Trophoblast cell (in vitro differentiated cells and primary cell): ENCODE measurements around the gene LDAH.

Experiments
- DNase-seq, 2 donors: peaks; one replicate each; pipeline ENCODE4 v3.0.0-alpha.2; 2016
- H2AFZ ChIP-seq: 2 replicates; pipeline ENCODE4 v1.6.1; 2013; ENCODE audit warnings: low read length, moderate library complexity, mild to moderate bottlenecking; ENCODE audit not compliant: insufficient read depth, poor library complexity
- H2AK5ac ChIP-seq: 2 replicates; pipeline ENCODE4 v1.6.1; 2013; ENCODE audit warnings: mild to moderate bottlenecking, low read length
- H2BK120ac ChIP-seq: 2 replicates; pipeline ENCODE4 v1.6.1; 2013; ENCODE audit warnings: low read length, mild to moderate bottlenecking, moderate library complexity; ENCODE audit not compliant: insufficient read depth, poor library complexity
- H2BK12ac ChIP-seq: 2 replicates; pipeline ENCODE4 v1.6.1; 2013; ENCODE audit warnings: mild to moderate bottlenecking, low read length, moderate library complexity
- H2BK5ac ChIP-seq: 2 replicates; pipeline ENCODE4 v1.6.1; 2013; ENCODE audit warnings: low read length, low read depth, moderate library complexity, mild to moderate bottlenecking; ENCODE audit not compliant: poor library complexity
- H3K14ac ChIP-seq: 2 replicates; pipeline ENCODE4 v1.6.1; 2013; ENCODE audit warnings: mild to moderate bottlenecking, low read length
- H3K18ac ChIP-seq: 2 replicates; pipeline ENCODE4 v1.6.1; 2013; ENCODE audit warnings: mild to moderate bottlenecking, low read length
- H3K23ac ChIP-seq: 2 replicates; pipeline ENCODE4 v1.6.1; 2013; ENCODE audit warnings: low read length
- H3K27ac ChIP-seq: 2 replicates; pipeline ENCODE4 v1.5.1; 2013; ENCODE audit warnings: low read depth, mild to moderate bottlenecking, inconsistent platforms, low read length, moderate library complexity
- H3K27me3 ChIP-seq: 2 replicates; pipeline ENCODE4 v1.6.1; 2013; ENCODE audit warnings: inconsistent platforms, mild to moderate bottlenecking, low read length, moderate library complexity; ENCODE audit not compliant: insufficient read depth
- H3K36me3 ChIP-seq, 2 experiments: 1 replicate in 1 of 2; 2 replicates in 1 of 2; pipeline ENCODE4 v1.6.1; 2013; ENCODE audit warnings: low read length in 2 of 2, mild to moderate bottlenecking in 2 of 2, moderate library complexity in 1 of 2; ENCODE audit not compliant: insufficient read depth in 2 of 2, control insufficient read depth in 1 of 2
- H3K4ac ChIP-seq: 2 replicates; pipeline ENCODE4 v1.6.1; 2013; ENCODE audit warnings: low read depth, mild to moderate bottlenecking, low read length, moderate library complexity
- H3K4me1 ChIP-seq, 2 experiments: 1 replicate in 1 of 2; 2 replicates in 1 of 2; pipeline ENCODE4 v1.6.1; 2013; ENCODE audit warnings: low read length in 2 of 2, mild to moderate bottlenecking in 2 of 2, moderate library complexity in 1 of 2; ENCODE audit not compliant: insufficient read depth in 2 of 2, control insufficient read depth in 1 of 2
- H3K4me2 ChIP-seq: 2 replicates; pipeline ENCODE4 v1.6.1; 2013; ENCODE audit warnings: inconsistent platforms, mild to moderate bottlenecking, low read length, moderate library complexity
- H3K4me3 ChIP-seq: 2 replicates; pipeline ENCODE4 v1.5.1; 2013; ENCODE audit warnings: mild to moderate bottlenecking, low read depth, low read length, inconsistent platforms
- H3K79me1 ChIP-seq: one replicate; pipeline ENCODE4 v1.6.1; 2013; ENCODE audit warnings: low read length
- H3K79me2 ChIP-seq: 2 replicates; pipeline ENCODE4 v1.6.1; 2013; ENCODE audit warnings: low read length, mild to moderate bottlenecking; ENCODE audit not compliant: control insufficient read depth, insufficient read depth, poor library complexity
- H3K9ac ChIP-seq: 2 replicates; pipeline ENCODE4 v1.6.1; 2013; ENCODE audit warnings: mild to moderate bottlenecking, low read length
- H3K9me3 ChIP-seq: 2 replicates; pipeline ENCODE4 v1.6.1; 2013; ENCODE audit warnings: low read depth, mild to moderate bottlenecking, control low read depth, inconsistent platforms, low read length; ENCODE audit not compliant: insufficient read depth
- H4K12ac ChIP-seq: 2 replicates; pipeline ENCODE4 v1.6.1; 2013; ENCODE audit warnings: low read depth, mild to moderate bottlenecking, low read length, moderate library complexity
- H4K8ac ChIP-seq: 2 replicates; pipeline ENCODE4 v1.6.1; 2013; ENCODE audit warnings: low read depth, mild to moderate bottlenecking, low read length, moderate library complexity
- H4K91ac ChIP-seq: one replicate; pipeline ENCODE4 v1.6.1; 2013; ENCODE audit warnings: low read depth, mild to moderate bottlenecking, low read length, moderate library complexity
- WGBS: extraction: QIAGEN DNeasy Blood & Tissue Kit; methylation state at CpG from one replicate; pipeline ENCODE4 v1.1.7; 2013; ENCODE audit warnings: missing lambda C conversion rate; ENCODE audit not compliant: insufficient read length, insufficient coverage; ENCODE audit errors: extremely low coverage; 5-methylcytosine and 5-hydroxymethylcytosine counted together

The LDAH gene

GRCh38 chr2:20647211-20647610, 175.7 kb downstream of the LDAH start:
- Histone ChIP-seq H3K79me2 (peaks cover 5% of the 10 kb centered on the region), H3K4ac (no peak overlapping the region), H2BK12ac (no peak overlapping the region), H4K12ac (no peak overlapping the region), H3K4me2 (no peak overlapping the region), H4K91ac (no peak overlapping the region), H3K79me1 (peaks cover 12% of the 10 kb centered on the region), H2BK120ac (no peak overlapping the region), H3K4me1 (peaks cover 6 to 14% of the 10 kb centered on the region in 2 experiments), H3K27ac (no peak overlapping the region), H4K8ac (no peak overlapping the region), H3K9me3 (peaks cover 3% of the 10 kb centered on the region), H3K14ac (no peak overlapping the region), H3K27me3 (no peaks in the 10 kb centered on the region), H3K23ac (no peak overlapping the region), H3K9ac (no peak overlapping the region), H2AFZ (no peak overlapping the region), H2AK5ac (no peak overlapping the region), H2BK5ac (no peak overlapping the region), H3K4me3 (no peak overlapping the region), H3K18ac (no peak overlapping the region), H3K36me3 (peaks cover 9 to 18% of the 10 kb centered on the region in 2 experiments)
- WGBS, result no CpG with 5 or more reads among the region's 3 CpGs
- DNase-seq, result no peak

DNA sequence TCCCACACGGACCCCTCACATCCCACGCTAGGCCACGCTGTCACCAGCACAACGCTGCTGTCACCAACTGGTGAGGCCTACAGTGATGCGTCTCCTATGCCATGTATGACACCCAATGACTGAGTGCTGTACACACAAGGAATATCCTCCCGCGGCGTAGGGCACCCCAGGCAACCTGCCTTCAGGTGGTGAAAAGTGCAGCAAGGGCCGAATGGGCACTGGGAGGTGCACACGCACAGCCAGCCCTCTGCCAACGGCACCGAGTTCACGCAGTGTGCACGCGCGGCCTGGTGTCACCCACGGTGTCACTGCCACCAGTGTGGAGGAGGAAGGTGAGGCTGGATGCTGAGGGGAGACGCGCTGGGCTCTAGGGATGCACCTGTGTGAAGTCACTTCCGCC, 176.5 kb downstream of the LDAH start:
- Histone ChIP-seq H3K36me3 (peaks cover 12 to 20% of the 10 kb centered on the region in 2 experiments), H3K9ac (no peak overlapping the region), H4K91ac (no peak overlapping the region), H2AK5ac (no peak overlapping the region), H3K4ac (no peak overlapping the region), H3K23ac (no peak overlapping the region), H3K27me3 (no peaks in the 10 kb centered on the region), H2AFZ (no peak overlapping the region), H3K4me2 (no peak overlapping the region), H4K12ac (no peak overlapping the region), H3K18ac (no peak overlapping the region), H3K79me2 (peaks cover 5% of the 10 kb centered on the region), H2BK5ac (no peak overlapping the region), H4K8ac (no peak overlapping the region), H2BK12ac (no peak overlapping the region), H3K14ac (no peak overlapping the region), H3K79me1 (peaks cover 10% of the 10 kb centered on the region), H3K4me3 (no peak overlapping the region), H3K9me3 (peaks cover 3% of the 10 kb centered on the region), H3K4me1 (peaks cover 4 to 11% of the 10 kb centered on the region in 2 experiments), H3K27ac (no peak overlapping the region), H2BK120ac (no peak overlapping the region)
- DNase-seq, result no peak
- WGBS, result no CpG with 5 or more reads among the region's 20 CpGs

DNA sequence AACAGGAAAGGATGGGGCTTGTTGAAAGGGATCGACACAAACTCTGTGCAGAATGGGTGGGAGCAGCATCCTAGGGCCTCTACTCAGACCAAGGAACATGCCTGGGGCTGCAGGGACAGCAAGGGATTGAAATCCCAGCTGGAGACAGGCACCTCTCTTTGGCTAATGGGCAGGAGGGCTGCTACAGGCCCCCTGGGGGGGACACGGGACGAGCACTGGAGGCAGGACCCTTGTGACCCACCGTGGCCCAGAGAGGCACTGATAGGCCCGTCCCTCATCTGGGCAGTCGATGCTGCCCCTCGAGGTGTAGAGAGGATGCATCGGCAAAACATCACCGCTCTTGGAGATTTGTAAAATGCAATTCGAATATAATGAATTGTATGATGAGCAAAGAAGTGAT, 177.1 kb downstream of the LDAH start:
- Histone ChIP-seq H2AK5ac (no peak overlapping the region), H3K27me3 (no peaks in the 10 kb centered on the region), H3K79me1 (peaks cover 5% of the 10 kb centered on the region), H2BK5ac (no peak overlapping the region), H2BK120ac (no peak overlapping the region), H3K79me2 (peaks cover 4% of the 10 kb centered on the region), H4K8ac (no peak overlapping the region), H3K4me3 (no peak overlapping the region), H3K4me2 (no peak overlapping the region), H3K9me3 (peaks cover 5% of the 10 kb centered on the region), H4K12ac (no peak overlapping the region), H3K14ac (no peak overlapping the region), H2AFZ (no peak overlapping the region), H3K36me3 (peaks cover 17 to 24% of the 10 kb centered on the region in 2 experiments), H4K91ac (no peak overlapping the region), H2BK12ac (no peak overlapping the region), H3K9ac (no peak overlapping the region), H3K23ac (no peak overlapping the region), H3K18ac (no peak overlapping the region), H3K4me1 (peaks cover 3 to 10% of the 10 kb centered on the region in 2 experiments), H3K4ac (no peak overlapping the region), H3K27ac (no peak overlapping the region)
- DNase-seq, result no peak
- WGBS, result no CpG with 5 or more reads among the region's 10 CpGs

GRCh38 chr2:20645301-20645701, 177.6 kb downstream of the LDAH start:
- no peak overlapping the region for H4K91ac ChIP-seq
- H3K4ac ChIP-seq, result no peak overlapping the region
- H3K27ac ChIP-seq, result no peak overlapping the region
- no peak for DNase-seq
- peaks cover 2 to 8% of the 10 kb centered on the region in 2 experiments for H3K4me1 ChIP-seq
- peaks cover 22 to 29% of the 10 kb centered on the region in 2 experiments for H3K36me3 ChIP-seq
- no peak overlapping the region for H2BK12ac ChIP-seq
- H3K18ac ChIP-seq, result no peak overlapping the region
- H3K9me3 ChIP-seq, result peaks cover 5% of the 10 kb centered on the region
- no peak overlapping the region for H3K9ac ChIP-seq
- no peak overlapping the region for H2BK5ac ChIP-seq
- no peaks in the 10 kb centered on the region for H3K27me3 ChIP-seq
- no peak overlapping the region for H2AK5ac ChIP-seq
- no peak overlapping the region for H3K23ac ChIP-seq
- no peak overlapping the region for H4K8ac ChIP-seq
- no peak overlapping the region for H2BK120ac ChIP-seq
- H3K14ac ChIP-seq, result no peak overlapping the region
- no CpG with 5 or more reads among the region's 14 CpGs for WGBS
- H3K4me3 ChIP-seq, result no peak overlapping the region
- H2AFZ ChIP-seq, result no peak overlapping the region
- H3K79me1 ChIP-seq, result peaks cover under 1% of the 10 kb centered on the region
- no peak overlapping the region for H3K4me2 ChIP-seq
- no peaks in the 10 kb centered on the region for H3K79me2 ChIP-seq
- no peak overlapping the region for H4K12ac ChIP-seq
